ENCODE measurements around the gene NPHP4. TPM values are rescaled to one million over a fixed set of nuclear protein-coding genes. Genes with fewer than 3 reads are reported as not detected.

NPHP4 gene
- polyA plus RNA-seq, 2 donors: 2.9 to 4.4 TPM

- no peaks in the 10 kb centered on the region for H3K9me3 ChIP-seq (ENCODE audit: control insufficient read depth in 2 of 2, insufficient read depth in 1 of 2, low read depth in 1 of 2, low read length in 1 of 2)
- no peaks in the 10 kb centered on the region for H3K27me3 ChIP-seq (ENCODE audit: control insufficient read depth in 1 of 2, insufficient read depth in 2 of 2, low read length in 2 of 2)
- no peak overlapping the region for H3K27ac ChIP-seq (ENCODE audit: low read depth in 2 of 2, low read length in 1 of 2)
- no peak overlapping the region for H3K4me3 ChIP-seq (ENCODE audit: low read depth in 1 of 2, low read length in 2 of 2)
- H3K36me3 ChIP-seq (ENCODE audit: control insufficient read depth in 2 of 2, insufficient read depth in 2 of 2, low read length in 1 of 2): peaks cover 0 to 11% of the 10 kb centered on the region in 2 donors
- no peaks in the 10 kb centered on the region for H3K4me1 ChIP-seq (ENCODE audit: control insufficient read depth in 2 of 2, insufficient read depth in 2 of 2, low read length in 1 of 2)
- WGBS, 2 donors: 88 to 90% methylated on average over 8 of the region's 8 CpGs
Observed at GRCh38 chr1:5891137-5891536, 101.1 kb downstream of the NPHP4 start.

- Histone ChIP-seq H3K36me3 (ENCODE audit: control insufficient read depth in 2 of 2, insufficient read depth in 2 of 2, low read length in 1 of 2) (peaks cover 0 to 9% of the 10 kb centered on the region in 2 donors), H3K4me3 (ENCODE audit: low read depth in 1 of 2, low read length in 2 of 2) (no peak overlapping the region), H3K27me3 (ENCODE audit: control insufficient read depth in 1 of 2, insufficient read depth in 2 of 2, low read length in 2 of 2) (no peaks in the 10 kb centered on the region), H3K4me1 (ENCODE audit: control insufficient read depth in 2 of 2, insufficient read depth in 2 of 2, low read length in 1 of 2) (no peaks in the 10 kb centered on the region), H3K9me3 (ENCODE audit: control insufficient read depth in 2 of 2, insufficient read depth in 1 of 2, low read depth in 1 of 2, low read length in 1 of 2) (no peaks in the 10 kb centered on the region), H3K27ac (ENCODE audit: low read depth in 2 of 2, low read length in 1 of 2) (no peak overlapping the region)
- 88% methylated on average over 22 of the region's 22 CpGs for WGBS, 2 donors
Observed at GRCh38 chr1:5890346-5891106, 101.7 kb downstream of the NPHP4 start.

GRCh38 chr1:5889901-5890300 lies 102.3 kb downstream of the NPHP4 start:
- no peaks in the 10 kb centered on the region for H3K27me3 ChIP-seq (ENCODE audit: control insufficient read depth in 1 of 2, insufficient read depth in 2 of 2, low read length in 2 of 2)
- 81 to 86% methylated on average over 12 of the region's 12 CpGs for WGBS, 2 donors
- no peak overlapping the region for H3K4me3 ChIP-seq (ENCODE audit: low read depth in 1 of 2, low read length in 2 of 2)
- no peak overlapping the region for H3K27ac ChIP-seq (ENCODE audit: low read depth in 2 of 2, low read length in 1 of 2)
- no peaks in the 10 kb centered on the region for H3K4me1 ChIP-seq (ENCODE audit: control insufficient read depth in 2 of 2, insufficient read depth in 2 of 2, low read length in 1 of 2)
- no peaks in the 10 kb centered on the region for H3K9me3 ChIP-seq (ENCODE audit: control insufficient read depth in 2 of 2, insufficient read depth in 1 of 2, low read depth in 1 of 2, low read length in 1 of 2)
- peaks cover 0 to 9% of the 10 kb centered on the region in 2 donors for H3K36me3 ChIP-seq (ENCODE audit: control insufficient read depth in 2 of 2, insufficient read depth in 2 of 2, low read length in 1 of 2)

- no peaks in the 10 kb centered on the region for H3K9me3 ChIP-seq (ENCODE audit: control insufficient read depth in 2 of 2, insufficient read depth in 1 of 2, low read depth in 1 of 2, low read length in 1 of 2)
- H3K4me1 ChIP-seq (ENCODE audit: control insufficient read depth in 2 of 2, insufficient read depth in 2 of 2, low read length in 1 of 2): no peaks in the 10 kb centered on the region
- no peaks in the 10 kb centered on the region for H3K27me3 ChIP-seq (ENCODE audit: control insufficient read depth in 1 of 2, insufficient read depth in 2 of 2, low read length in 2 of 2)
- no peak overlapping the region for H3K27ac ChIP-seq (ENCODE audit: low read depth in 2 of 2, low read length in 1 of 2)
- H3K36me3 ChIP-seq (ENCODE audit: control insufficient read depth in 2 of 2, insufficient read depth in 2 of 2, low read length in 1 of 2): peaks cover 0 to 9% of the 10 kb centered on the region in 2 donors
- no peak overlapping the region for H3K4me3 ChIP-seq (ENCODE audit: low read depth in 1 of 2, low read length in 2 of 2)
- 92% methylated on average over 12 of the region's 12 CpGs for WGBS, 2 donors
Observed at GRCh38 chr1:5889462-5889861, 102.8 kb downstream of the NPHP4 start.

- H3K36me3 ChIP-seq (ENCODE audit: control insufficient read depth in 2 of 2, insufficient read depth in 2 of 2, low read length in 1 of 2): peaks cover 0 to 9% of the 10 kb centered on the region in 2 donors
- 87 to 93% methylated on average over 13 of the region's 13 CpGs for WGBS, 2 donors
- no peaks in the 10 kb centered on the region for H3K27me3 ChIP-seq (ENCODE audit: control insufficient read depth in 1 of 2, insufficient read depth in 2 of 2, low read length in 2 of 2)
- no peak overlapping the region for H3K27ac ChIP-seq (ENCODE audit: low read depth in 2 of 2, low read length in 1 of 2)
- no peaks in the 10 kb centered on the region for H3K4me1 ChIP-seq (ENCODE audit: control insufficient read depth in 2 of 2, insufficient read depth in 2 of 2, low read length in 1 of 2)
- no peak overlapping the region for H3K4me3 ChIP-seq (ENCODE audit: low read depth in 1 of 2, low read length in 2 of 2)
- H3K9me3 ChIP-seq (ENCODE audit: control insufficient read depth in 2 of 2, insufficient read depth in 1 of 2, low read depth in 1 of 2, low read length in 1 of 2): no peaks in the 10 kb centered on the region
Observed at GRCh38 chr1:5888606-5889211, 103.5 kb downstream of the NPHP4 start.

- no peaks in the 10 kb centered on the region for H3K4me1 ChIP-seq (ENCODE audit: control insufficient read depth in 2 of 2, insufficient read depth in 2 of 2, low read length in 1 of 2)
- H3K27ac ChIP-seq (ENCODE audit: low read depth in 2 of 2, low read length in 1 of 2): no peak overlapping the region
- no peaks in the 10 kb centered on the region for H3K27me3 ChIP-seq (ENCODE audit: control insufficient read depth in 1 of 2, insufficient read depth in 2 of 2, low read length in 2 of 2)
- H3K4me3 ChIP-seq (ENCODE audit: low read depth in 1 of 2, low read length in 2 of 2): no peak overlapping the region
- peaks cover 0 to 14% of the 10 kb centered on the region in 2 donors for H3K36me3 ChIP-seq (ENCODE audit: control insufficient read depth in 2 of 2, insufficient read depth in 2 of 2, low read length in 1 of 2)
- 84 to 87% methylated on average over 15 of the region's 15 CpGs for WGBS, 2 donors
- no peaks in the 10 kb centered on the region for H3K9me3 ChIP-seq (ENCODE audit: control insufficient read depth in 2 of 2, insufficient read depth in 1 of 2, low read depth in 1 of 2, low read length in 1 of 2)
Observed at GRCh38 chr1:5887971-5888361, 104.3 kb downstream of the NPHP4 start.

GRCh38 chr1:5887349-5887970 lies 104.8 kb downstream of the NPHP4 start:
- 94% methylated on average over 23 of the region's 23 CpGs for WGBS, 2 donors
- H3K27ac ChIP-seq (ENCODE audit: low read depth in 2 of 2, low read length in 1 of 2): no peak overlapping the region
- H3K36me3 ChIP-seq (ENCODE audit: control insufficient read depth in 2 of 2, insufficient read depth in 2 of 2, low read length in 1 of 2): peaks cover 0 to 16% of the 10 kb centered on the region in 2 donors

GRCh38 chr1:5886541-5887348 lies 105.5 kb downstream of the NPHP4 start:
- 94 to 95% methylated on average over 25 of the region's 25 CpGs for WGBS, 2 donors
- H3K36me3 ChIP-seq (ENCODE audit: control insufficient read depth in 2 of 2, insufficient read depth in 2 of 2, low read length in 1 of 2): peaks cover 0 to 20% of the 10 kb centered on the region in 2 donors

More at GRCh38 chr1:5887349-5887970, 104.8 kb downstream of the NPHP4 start:
- Histone ChIP-seq H3K4me3 (ENCODE audit: low read depth in 1 of 2, low read length in 2 of 2) (no peak overlapping the region), H3K27me3 (ENCODE audit: control insufficient read depth in 1 of 2, insufficient read depth in 2 of 2, low read length in 2 of 2) (no peaks in the 10 kb centered on the region), H3K9me3 (ENCODE audit: control insufficient read depth in 2 of 2, insufficient read depth in 1 of 2, low read depth in 1 of 2, low read length in 1 of 2) (no peaks in the 10 kb centered on the region), H3K4me1 (ENCODE audit: control insufficient read depth in 2 of 2, insufficient read depth in 2 of 2, low read length in 1 of 2) (no peaks in the 10 kb centered on the region)

GRCh38 chr1:5886140-5886483 lies 106.1 kb downstream of the NPHP4 start:
- no peak overlapping the region for H3K27ac ChIP-seq (ENCODE audit: low read depth in 2 of 2, low read length in 1 of 2)
- WGBS, 2 donors: 92 to 96% methylated on average over 10 of the region's 10 CpGs
- no peak overlapping the region for H3K4me3 ChIP-seq (ENCODE audit: low read depth in 1 of 2, low read length in 2 of 2)
- no peaks in the 10 kb centered on the region for H3K4me1 ChIP-seq (ENCODE audit: control insufficient read depth in 2 of 2, insufficient read depth in 2 of 2, low read length in 1 of 2)
- peaks cover 0 to 20% of the 10 kb centered on the region in 2 donors for H3K36me3 ChIP-seq (ENCODE audit: control insufficient read depth in 2 of 2, insufficient read depth in 2 of 2, low read length in 1 of 2)
- no peaks in the 10 kb centered on the region for H3K27me3 ChIP-seq (ENCODE audit: control insufficient read depth in 1 of 2, insufficient read depth in 2 of 2, low read length in 2 of 2)
- no peaks in the 10 kb centered on the region for H3K9me3 ChIP-seq (ENCODE audit: control insufficient read depth in 2 of 2, insufficient read depth in 1 of 2, low read depth in 1 of 2, low read length in 1 of 2)

More at GRCh38 chr1:5886541-5887348, 105.5 kb downstream of the NPHP4 start:
- H3K27me3 ChIP-seq (ENCODE audit: control insufficient read depth in 1 of 2, insufficient read depth in 2 of 2, low read length in 2 of 2): no peaks in the 10 kb centered on the region
- no peak overlapping the region for H3K27ac ChIP-seq (ENCODE audit: low read depth in 2 of 2, low read length in 1 of 2)
- no peaks in the 10 kb centered on the region for H3K4me1 ChIP-seq (ENCODE audit: control insufficient read depth in 2 of 2, insufficient read depth in 2 of 2, low read length in 1 of 2)
- H3K4me3 ChIP-seq (ENCODE audit: low read depth in 1 of 2, low read length in 2 of 2): no peak overlapping the region
- H3K9me3 ChIP-seq (ENCODE audit: control insufficient read depth in 2 of 2, insufficient read depth in 1 of 2, low read depth in 1 of 2, low read length in 1 of 2): no peaks in the 10 kb centered on the region
